Activated T-cell treated with anti-CD3 and anti-CD28 coated beads, Interleukin-2, amount 50 U/mL, for 48 hours (primary cell): ENCODE data around the gene TMEM174.

ENCODE experiments used
- DNase-seq, 2 experiments: peaks; one replicate each; pipeline ENCODE4 v3.0.0-alpha.2; 2020

Gene TMEM174, protein sequence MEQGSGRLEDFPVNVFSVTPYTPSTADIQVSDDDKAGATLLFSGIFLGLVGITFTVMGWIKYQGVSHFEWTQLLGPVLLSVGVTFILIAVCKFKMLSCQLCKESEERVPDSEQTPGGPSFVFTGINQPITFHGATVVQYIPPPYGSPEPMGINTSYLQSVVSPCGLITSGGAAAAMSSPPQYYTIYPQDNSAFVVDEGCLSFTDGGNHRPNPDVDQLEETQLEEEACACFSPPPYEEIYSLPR

DNA sequence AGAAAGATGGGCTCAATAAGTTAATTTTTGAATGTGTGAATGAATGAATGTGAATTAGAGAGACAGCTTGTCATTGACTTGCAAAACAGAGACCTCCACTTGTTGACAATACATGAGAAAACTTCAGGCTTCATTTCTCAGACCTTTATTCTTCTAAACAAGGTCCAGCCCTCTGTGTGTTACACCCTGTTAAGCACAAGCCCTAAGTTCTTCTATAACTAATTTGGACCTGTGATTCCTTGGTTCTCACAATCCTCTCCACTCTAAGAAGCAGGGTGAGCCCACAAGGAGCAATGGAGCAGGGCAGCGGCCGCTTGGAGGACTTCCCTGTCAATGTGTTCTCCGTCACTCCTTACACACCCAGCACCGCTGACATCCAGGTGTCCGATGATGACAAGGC lies at the start of gene TMEM174:
TSS of gene TMEM174 (plus strand) at position 243 of the 400 bp plus-strand sequence. CDS start at position 294, 51 bp downstream.
- DNase-seq = no peak

DNA sequence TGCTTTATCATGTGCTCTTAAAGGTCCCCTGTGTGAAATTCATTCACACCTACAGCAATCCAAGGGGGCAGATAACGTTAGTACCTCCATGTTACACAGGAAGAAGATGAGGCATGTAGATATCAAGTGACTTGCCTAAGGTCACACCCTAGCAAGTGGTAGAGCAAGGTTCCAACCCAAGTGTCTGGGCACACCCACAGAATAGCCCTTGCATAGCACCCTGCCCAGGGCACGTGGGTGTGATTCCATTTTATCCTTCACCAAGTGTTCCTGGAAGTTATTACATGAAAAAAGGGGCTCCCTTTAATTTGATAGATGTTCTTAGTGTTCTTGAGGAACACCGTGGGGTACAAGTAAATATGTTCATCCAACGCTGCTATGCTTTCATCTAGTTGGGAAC lies 47.7 kb upstream of the TMEM174 start:
- no peak for DNase-seq

DNA sequence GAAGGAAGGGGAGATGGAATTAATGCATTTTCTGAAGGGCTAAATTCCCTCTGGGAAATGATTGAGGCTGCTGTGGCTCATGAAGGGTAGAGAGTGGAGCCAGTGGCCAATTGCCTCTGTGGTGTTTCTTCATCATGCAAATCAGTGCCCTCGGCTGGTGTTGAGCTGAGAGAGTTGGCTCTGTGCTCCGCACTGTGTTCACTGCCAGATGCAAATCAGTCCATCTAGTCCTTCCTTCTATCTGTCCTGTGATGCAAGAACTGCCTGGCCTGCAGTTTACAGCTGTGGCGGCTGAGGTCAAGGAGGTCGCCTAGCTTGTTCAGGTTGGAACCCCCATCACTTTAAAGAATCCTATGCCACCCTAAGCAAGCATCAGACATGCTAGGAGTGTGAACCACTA lies 46.6 kb upstream of the TMEM174 start:
- no peak for DNase-seq

DNA sequence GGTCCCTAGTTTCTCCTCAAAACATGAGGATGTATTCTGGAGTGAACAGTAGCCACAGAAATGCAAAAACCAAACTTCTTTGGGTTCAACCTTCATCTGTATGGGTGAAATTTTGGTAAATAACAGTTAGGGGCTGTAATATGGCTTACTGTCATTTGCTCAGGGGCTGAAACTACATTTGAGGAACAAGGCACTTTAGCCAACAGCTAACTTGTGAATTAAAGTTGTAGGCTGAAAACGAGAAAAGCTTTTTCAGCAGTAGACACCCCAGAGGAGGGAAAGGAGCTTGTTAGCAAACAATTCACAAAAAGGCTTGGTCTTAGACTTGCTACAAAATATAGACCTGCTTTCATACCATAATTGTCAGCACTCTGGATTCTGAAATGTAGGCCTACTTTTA lies 46.0 kb upstream of the TMEM174 start:
- no peak for DNase-seq

DNA sequence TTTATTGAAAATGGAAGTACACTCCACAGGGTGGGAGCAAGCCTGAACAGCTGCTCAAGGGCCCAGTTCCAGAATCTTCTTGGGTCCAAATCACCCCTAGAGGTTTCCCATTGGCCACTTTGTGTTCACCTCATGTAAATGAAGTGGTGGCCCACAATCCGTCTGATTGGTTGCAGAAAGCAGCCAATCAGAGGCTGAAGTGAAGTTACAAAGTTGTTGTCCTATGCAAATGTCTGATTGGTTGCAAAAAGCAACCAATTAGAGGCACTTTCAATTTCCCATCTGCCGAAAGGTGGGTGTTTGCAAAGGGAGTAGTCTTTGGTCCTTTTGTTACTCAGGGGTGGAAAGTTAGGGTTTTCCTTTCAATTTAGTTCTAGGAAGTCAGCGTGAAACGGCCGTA lies 43.9 kb upstream of the TMEM174 start:
- no peak for DNase-seq

DNA sequence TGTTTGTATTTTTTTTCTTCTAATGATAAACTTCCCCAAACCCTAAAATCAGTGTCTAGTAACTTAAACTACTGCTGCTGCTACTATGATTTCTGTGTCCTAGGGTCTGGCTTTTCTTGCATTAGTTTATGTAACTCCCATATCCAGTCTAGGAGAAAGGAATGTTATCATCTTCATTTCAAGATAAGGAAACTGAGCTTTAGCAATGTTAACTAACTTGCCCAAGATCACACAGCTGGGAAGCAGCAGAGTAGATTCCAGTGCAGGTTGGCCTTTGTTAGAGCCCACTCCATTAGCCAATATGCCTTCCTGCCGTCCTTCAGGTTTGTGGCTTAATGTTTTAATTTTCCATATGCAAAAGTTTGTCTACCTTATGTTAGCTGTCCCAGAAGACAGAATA lies 42.2 kb upstream of the TMEM174 start:
- DNase-seq = no peak

DNA sequence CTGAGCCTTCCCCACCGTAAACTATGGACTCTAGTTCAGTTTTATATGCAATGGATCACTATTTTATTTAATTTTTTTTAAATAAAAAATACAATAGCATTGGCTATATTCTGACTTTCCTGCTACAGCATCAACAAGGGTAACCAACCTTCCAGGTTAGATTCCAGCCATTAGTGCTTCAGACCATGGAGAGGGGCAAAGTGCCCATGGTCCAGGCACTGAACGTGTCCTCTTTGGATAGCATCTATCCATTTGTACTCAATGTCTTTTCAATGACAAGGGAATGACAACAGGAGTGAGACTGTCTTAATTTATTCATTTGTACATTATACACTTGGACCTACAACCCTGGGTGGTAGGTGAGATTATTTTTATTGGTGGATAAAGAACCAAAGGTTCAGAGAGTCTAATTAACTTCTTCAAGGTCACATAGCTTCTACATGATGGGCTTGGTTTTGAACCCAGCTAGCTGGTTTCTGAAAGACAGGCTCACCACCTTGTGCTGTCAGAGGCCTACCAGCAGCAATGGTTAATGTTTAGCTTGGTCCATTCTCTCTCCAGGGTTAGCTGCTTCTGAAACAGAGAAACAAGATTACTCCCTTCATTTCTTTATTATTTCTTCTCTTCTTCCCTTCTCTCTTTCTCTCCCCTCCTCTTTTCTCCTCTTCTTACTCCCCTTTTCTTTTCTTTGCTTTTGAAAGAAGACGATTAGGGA lies 41.1 kb upstream of the TMEM174 start:
- DNase-seq = no peak

DNA sequence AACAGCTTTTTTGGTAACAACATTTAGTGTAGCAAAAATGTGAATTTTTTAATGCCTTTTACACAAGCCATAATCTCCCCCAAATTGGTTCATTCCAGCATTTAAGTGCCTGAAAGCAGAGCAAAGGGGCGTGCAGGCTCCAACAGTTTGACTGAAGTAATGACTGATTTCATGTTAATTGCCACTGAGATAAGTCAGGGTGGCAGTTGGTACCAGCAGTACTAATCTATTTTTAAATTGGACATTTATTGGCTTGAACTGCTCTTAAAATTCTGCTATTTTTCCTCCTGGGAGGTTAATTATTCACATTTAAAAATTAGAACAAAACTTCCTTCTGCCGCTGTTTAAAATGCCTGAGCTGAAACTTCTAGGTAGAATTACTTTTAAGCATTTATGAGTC lies 40.2 kb upstream of the TMEM174 start:
- DNase-seq = no peak

DNA sequence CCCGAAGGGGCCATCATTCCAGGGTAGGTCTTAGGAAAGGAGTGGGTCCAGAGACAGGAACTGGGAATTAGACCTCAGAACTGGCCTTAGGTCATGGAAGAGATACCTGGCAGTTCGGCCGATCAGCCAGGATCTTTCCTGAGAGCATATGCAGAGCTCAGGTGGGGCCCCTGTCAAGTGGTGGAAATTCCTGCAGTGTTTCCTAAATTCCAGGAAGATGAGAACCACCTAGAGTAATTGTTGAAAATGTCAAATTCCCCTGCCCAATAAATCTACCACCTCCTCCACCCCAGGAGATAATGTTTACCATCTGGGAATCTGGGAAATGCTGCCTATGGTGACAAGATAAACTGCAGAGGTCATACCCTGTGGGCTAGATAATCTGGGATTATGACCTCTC lies 38.0 kb upstream of the TMEM174 start:
- no peak for DNase-seq

DNA sequence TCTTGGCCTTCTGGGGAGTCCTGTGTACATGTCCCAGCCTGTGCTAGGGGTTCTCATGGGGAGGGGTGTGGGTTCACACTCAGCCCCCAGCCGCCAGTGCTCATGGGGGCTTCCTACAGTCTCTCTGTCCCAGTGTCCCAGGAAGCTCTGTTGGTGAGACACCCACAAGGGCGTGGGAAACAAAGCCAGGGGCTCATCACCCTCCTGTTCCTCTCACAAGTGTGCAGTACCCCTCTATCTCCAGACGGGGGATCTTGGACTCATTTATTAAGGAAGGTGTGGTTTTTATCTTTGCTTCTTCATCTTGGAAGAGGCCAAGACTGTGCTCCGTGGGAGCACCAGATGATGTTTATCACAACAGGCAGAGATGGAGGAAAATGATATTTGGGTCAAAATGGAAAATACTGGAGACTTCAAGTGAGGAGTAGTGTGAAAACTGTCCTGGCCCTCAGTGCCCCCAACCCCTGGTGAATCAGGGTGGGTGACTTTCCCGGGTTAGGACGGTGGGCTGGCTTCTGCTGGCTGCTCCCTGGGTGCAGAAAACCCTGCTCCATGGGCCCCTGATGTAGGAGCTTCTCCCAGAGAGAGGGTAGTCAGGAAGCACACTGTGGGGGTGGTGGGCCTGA lies 37.5 kb upstream of the TMEM174 start:
- no peak for DNase-seq

DNA sequence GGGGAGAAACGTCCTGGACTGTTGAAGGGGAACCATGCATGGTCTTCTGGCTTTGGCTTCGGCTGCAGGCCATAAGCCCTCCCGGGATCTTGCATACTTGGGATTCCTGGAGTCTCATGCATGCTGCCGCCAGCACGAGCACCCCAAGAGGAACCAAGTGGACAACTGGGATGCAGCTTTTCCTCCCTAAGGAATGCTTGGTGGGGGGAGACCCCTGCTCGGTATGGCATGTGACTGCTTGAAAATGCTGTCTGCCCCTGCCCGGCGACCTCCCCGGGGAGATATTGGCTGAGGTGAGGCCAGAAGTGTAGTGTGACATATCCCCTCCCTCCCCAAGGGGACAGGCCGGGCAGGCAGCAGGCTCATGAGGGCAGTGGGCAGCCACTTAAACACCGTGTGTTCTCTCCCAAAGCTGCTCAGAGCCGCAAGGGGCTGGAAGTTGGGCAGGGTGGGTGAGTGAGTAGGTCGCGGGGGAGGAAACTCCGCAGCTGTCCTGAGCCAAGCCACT lies 36.9 kb upstream of the TMEM174 start:
- no peak for DNase-seq

DNA sequence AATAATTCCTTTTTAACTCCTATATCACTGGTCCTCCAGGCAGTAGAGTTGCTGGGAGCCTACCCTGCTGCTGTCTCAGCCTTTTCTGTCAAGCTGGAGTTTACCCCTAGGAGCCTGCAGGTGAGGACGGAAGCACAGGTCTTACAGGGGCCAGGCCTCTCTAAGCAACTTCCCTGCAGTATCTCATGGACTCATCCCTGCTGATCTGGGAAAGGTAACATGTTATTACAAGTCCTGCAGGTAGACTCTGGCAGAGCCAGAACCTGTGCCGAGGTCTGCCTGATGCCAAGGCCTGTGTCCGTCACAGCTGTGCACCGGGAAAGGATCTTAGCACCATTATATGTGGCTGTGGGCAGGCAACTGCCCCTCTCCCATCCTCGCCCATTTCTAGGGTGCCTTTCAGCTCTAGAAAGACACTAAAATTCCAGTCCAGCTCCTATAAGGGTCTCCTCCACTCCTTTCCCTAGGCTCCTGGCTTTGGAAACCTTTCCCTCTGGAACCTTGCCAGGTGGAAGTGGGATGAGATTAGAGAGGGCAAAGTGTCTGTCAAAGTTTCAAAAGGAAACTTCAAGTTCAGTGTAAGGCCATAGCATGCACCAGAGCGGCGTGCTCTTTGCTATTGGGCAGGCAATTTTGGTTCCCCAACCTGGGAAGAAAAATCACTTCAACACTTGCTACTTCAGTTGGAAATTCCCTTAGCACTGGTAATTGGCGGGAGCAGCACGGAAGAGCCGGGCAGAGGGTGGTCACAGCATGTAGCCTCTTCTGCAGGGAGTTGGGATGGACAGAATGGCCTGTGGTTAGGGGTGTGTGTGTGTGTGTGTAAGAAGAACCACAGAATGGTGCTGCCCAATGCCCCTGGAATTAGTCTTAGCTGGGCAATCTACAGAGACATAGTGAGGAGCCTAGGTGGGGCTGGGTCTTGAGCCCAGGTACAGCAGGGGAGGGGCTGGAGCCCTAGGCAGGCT lies 35.1 kb upstream of the TMEM174 start:
- DNase-seq = no peak

DNA sequence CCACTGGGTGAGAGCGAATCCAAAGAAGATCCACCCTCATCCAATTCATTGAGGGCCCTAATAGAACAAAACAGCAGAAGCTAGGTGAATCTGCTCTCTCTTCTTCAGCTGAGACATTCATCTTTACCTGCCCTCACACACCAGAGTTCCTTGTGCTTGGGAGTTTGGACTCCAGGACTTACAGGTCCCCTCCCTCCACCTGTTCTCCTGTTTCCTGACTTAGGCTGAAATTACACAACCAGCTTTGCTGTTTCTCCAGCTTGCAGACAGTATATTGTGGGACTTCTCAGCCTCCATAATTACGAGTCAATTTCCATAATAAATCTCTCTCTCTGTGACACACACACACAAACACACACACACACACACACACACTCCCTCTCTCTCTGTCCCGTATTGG lies 33.5 kb upstream of the TMEM174 start:
- no peak for DNase-seq

DNA sequence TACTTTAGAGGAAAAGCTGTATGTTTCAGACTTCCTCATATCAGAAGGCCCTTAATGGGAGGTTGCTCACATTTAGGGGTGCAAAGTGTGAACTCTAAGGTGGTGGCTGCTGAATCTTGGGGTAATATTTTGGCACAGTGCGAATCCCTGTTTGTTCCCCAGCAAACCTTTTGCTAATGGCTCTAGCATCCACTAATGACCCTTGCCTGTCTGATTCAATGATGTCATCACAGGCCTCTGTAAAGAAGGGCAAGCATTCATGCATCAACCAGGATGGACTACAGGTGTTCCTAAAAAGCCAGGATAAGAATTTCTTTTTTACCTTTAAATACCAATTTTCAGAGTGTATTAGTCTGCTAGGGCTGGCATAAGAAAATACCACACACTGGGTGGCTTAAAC lies 32.2 kb upstream of the TMEM174 start:
- DNase-seq = no peak

DNA sequence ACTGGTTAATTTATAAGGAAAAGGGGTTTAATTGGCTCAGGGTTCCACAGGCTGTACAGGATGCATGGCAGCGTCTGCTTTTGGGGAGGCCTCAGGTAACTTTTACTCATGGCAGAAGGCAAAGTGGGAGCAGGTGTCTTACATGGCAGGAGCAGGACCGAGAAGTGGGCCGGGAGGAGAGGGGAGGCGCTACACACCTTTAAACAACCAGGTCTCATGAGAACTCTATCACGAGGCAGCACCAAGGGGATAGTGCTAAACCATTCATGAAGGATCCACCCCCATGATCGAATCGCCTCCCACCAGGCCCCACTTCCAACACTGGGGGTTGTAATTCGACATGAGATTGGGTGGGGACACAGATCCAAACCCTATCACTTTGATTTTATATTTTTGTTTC lies 31.0 kb upstream of the TMEM174 start:
- no peak for DNase-seq

DNA sequence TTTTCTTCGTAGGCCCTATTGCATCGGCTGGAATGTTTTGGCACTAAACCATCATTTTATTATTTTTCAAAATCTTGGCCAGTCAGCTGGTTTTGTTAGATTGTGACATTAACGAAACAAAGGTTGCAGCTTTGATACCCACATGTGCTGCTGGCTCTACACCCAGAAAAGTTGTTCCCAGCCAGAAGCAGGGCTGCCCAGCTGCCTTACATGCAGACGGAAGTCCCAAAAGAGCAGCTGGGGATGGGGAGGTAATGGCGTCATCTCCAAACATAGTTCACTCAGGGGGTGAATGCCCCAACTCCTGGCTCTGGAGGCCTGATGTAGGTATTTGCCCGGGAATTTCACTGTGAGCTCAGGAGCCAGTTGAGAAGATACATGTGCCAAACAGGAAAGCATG lies 29.3 kb upstream of the TMEM174 start:
- no peak for DNase-seq

DNA sequence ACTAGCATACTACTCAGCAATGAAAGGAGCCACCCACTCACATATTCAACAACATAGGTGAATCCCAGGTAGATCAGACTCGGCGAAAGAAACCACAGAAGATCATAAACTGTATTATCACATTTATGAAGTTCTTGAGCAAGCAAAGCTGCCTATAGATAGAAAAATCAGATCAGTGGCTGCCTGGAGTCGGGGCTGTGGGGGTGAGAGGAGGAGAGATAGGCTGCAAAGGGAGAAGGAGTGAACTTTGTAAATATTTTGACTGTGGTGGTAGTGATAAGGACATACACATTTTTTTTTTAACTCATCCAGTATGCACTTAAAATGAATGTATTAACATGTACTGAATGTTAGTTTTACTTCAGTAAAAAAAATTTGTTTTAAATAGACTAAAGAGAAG lies 23.5 kb upstream of the TMEM174 start:
- no peak for DNase-seq

DNA sequence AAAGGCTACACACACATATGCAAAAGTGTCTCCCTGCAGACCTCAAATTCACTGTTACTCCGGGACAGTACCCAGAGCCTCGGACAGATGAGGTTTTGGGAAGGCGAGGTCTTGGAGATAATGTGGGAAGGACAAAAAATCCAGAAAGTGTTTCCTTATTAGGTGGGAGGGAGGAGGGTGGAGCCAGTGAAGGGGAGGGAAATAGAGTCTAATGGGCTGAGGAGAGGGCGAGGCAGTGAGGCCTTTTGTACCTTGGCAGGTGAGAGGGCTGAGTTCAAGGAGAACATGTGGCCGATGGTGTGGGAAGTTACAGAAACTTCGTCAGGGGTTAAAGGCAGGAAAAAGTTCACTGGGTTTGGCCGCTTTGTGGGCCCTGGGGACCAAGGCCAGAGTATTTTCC lies 22.1 kb upstream of the TMEM174 start:
- no peak for DNase-seq

DNA sequence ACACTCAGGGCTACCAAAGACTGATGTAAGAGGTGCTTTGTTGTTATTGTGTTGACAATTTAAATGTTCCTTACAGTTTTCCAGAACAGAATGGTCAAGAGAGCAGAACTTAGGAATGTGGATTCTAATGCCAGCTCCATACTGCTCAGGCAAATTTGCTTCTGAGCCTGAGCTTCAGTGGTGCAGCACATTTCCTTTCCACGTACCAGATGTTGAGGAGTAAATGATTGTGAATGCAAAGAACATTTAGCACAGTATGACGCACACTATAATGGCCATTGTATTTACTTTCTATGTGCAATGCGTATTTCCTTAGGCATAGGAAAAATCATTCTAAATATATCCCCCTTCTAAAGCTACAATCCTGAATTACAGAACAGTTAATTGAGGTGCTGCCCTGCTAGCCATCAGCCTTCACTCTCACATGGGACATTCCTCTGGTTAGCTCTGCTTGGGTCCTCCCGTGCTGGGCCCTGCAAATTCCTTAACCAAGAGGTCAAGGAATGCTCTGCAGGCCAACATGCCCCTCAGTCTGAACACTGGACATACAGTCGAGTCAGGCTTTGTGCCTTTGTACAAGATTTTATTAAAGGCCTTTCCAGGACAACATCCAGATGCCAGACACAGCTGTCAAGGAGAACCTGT lies 21.1 kb upstream of the TMEM174 start:
- DNase-seq = no peak

DNA sequence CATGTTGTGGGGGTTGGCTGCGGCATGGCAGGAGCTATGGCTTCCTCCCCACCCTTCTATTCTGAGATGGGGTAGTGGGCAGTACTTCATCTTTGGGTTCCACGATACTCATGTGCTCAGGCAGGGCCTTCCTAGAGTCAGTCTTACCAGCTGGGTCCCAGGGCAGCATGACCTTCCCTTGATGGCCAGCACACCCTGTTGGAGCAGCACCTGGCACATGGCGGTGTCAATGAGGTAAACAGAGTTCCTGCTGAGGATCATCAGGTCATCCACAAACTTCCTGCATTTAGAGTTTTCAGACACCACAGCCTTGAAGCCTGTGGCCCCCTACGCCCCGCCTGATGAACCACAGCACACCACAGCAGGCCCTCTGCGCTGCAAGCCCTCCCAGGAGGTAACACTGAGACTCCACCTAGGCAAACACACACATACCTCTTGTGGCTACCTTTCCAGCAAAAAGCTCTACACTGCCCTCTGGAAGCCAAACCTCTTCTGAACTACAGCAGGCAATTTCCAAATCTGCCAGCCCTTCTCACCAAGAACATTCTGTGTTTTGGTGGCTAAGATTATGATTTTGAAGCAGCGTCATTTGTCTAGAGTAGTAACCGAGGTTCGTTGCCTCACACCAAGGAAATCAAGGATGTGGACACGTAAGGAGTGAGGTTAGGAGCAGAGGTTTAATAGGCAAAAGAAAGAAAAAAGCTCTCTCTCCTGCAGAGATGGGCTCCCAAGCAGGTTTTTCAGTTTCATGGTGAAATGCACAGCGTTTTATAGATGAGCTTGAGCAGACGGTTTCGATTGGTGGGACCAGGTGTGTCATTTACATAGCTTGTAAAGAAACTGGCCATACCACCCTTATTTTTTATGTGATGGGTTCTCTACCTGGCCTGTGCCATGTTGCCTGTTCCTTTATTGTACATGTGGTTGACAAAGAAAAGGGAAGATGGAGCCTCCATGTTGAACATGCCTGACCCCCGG lies 20.3 kb upstream of the TMEM174 start:
- no peak for DNase-seq

DNA sequence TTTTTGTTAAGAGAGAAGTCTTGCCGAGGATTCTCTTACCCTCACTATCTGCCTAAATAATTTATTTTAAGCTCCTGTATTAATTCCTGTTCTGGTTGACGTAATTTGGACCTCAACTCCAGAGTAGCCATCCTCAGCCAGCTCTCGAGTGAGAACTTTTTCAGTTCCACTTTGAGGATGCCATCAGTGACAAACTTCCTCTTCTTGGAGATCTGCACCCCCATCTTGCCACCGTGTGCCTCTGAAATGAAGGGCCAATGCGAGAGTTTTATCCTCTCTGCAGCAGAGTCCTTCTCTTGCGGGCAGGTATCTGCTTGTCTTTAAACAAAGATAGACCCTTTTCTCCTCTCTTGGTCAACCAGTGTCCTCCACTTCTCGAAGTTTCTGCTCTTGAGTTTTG lies 19.5 kb upstream of the TMEM174 start:
- DNase-seq = no peak
